Cardiac muscle cell (in vitro differentiated cells and primary cell): ENCODE data around the gene IL9. TPM values are rescaled to one million over a fixed set of nuclear protein-coding genes. Genes with fewer than 3 reads are reported as not detected.
A peak's percentile ranks its signal among the peaks of the same experiment; 100 is the strongest.

Source experiments
- DNase-seq, 2 donors: peaks; one replicate each; pipeline versions ENCODE4 v3.0.0 to v3.0.0-alpha.2; 2010 to 2017; ENCODE audit warnings: low read depth in 1 of 2, low spot score in 1 of 2
- H3K27ac ChIP-seq: fragments of 200-600 bp; sonication (generic); 2 replicates; pipeline ENCODE4 v1.5.1; 2016
- H3K27me3 ChIP-seq: fragments of 200-600 bp; sonication (generic); 2 replicates; pipeline ENCODE4 v1.6.0; 2016; ENCODE audit warnings: control low read depth
- H3K36me3 ChIP-seq: fragments of 200-600 bp; sonication (generic); 2 replicates; pipeline ENCODE4 v1.5.1; 2016; ENCODE audit warnings: control low read depth
- H3K4me1 ChIP-seq: fragments of 200-600 bp; sonication (generic); 2 replicates; pipeline ENCODE4 v1.8.1; 2017; ENCODE audit warnings: low read depth, mild to moderate bottlenecking, mixed run types
- H3K4me3 ChIP-seq: fragments of 200-600 bp; sonication (generic); 2 replicates; pipeline ENCODE4 v1.5.1; 2016; ENCODE audit warnings: mild to moderate bottlenecking
- H3K9me3 ChIP-seq: fragments of 200-600 bp; sonication (generic); 2 replicates; pipeline ENCODE4 v1.5.1; 2017; ENCODE audit warnings: low read depth, mild to moderate bottlenecking, control low read depth
- polyA plus RNA-seq: library from polyadenylated mRNA; unstranded; fragments of >200 nt; fragmentation: Nextera tagmentation; extraction: Ambion mirVana; gene quantifications from 2 replicates; pipeline ENCODE4 v1.2.1, GENCODE V29; 2016
- total RNA-seq: library from RNA; depleted of rRNA; stranded (reverse); fragments of >200 nt; gene quantifications from 2 replicates; pipeline ENCODE4 v1.2.3, GENCODE V29; 2016
- TF ChIP-seq, protein P1 (sequence below): IDR thresholded peaks from 2 replicates; pipeline ENCODE4 v1.5.1; 2012; ENCODE audit warnings: low read depth, mild to moderate bottlenecking, low read length

IL9 gene
- total and polyA plus RNA-seq, 2 experiments from 2014 or later, result not detected

DNA sequence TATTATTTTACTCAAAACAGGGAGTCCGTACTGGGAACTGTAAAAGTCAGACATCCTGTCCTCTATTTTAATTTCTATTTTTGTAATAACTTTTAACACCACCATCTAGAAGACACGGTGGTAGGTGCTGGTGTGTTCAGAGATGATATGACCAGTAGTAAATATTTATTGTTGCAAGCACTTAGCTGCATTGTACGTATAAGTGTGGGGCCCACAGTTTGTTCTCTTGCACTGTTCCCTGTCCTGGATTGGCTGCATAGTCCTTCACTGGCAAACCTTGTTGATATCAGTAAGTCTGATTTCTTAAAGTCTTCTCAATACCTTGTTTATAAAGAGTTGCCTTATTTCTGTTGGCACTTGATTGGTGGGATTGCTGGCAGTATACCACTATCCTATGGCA, 24.6 kb upstream of the IL9 start:
- H3K27me3 ChIP-seq, result peaks cover 98% of the 10 kb centered on the region
- H3K27ac ChIP-seq, result no peak overlapping the region
- H3K36me3 ChIP-seq, result no peaks in the 10 kb centered on the region
- no peaks in the 10 kb centered on the region for H3K4me1 ChIP-seq
- DNase-seq, result no peak
- no peaks in the 10 kb centered on the region for H3K9me3 ChIP-seq
- TF ChIP-seq, protein P1, sequence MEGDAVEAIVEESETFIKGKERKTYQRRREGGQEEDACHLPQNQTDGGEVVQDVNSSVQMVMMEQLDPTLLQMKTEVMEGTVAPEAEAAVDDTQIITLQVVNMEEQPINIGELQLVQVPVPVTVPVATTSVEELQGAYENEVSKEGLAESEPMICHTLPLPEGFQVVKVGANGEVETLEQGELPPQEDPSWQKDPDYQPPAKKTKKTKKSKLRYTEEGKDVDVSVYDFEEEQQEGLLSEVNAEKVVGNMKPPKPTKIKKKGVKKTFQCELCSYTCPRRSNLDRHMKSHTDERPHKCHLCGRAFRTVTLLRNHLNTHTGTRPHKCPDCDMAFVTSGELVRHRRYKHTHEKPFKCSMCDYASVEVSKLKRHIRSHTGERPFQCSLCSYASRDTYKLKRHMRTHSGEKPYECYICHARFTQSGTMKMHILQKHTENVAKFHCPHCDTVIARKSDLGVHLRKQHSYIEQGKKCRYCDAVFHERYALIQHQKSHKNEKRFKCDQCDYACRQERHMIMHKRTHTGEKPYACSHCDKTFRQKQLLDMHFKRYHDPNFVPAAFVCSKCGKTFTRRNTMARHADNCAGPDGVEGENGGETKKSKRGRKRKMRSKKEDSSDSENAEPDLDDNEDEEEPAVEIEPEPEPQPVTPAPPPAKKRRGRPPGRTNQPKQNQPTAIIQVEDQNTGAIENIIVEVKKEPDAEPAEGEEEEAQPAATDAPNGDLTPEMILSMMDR, result no peak
- H3K4me3 ChIP-seq, result no peak overlapping the region

- no peak overlapping the region for H3K27ac ChIP-seq
- H3K4me3 ChIP-seq, result no peak overlapping the region
- no peaks in the 10 kb centered on the region for H3K9me3 ChIP-seq
- no peaks in the 10 kb centered on the region for H3K4me1 ChIP-seq
- H3K27me3 ChIP-seq, result peaks cover 98% of the 10 kb centered on the region
- H3K36me3 ChIP-seq, result no peaks in the 10 kb centered on the region
- no peak for DNase-seq
- TF ChIP-seq, protein P1, result no peak
These were observed 21.1 kb upstream of the IL9 start for GRCh38 chr5:135916638-135917263.

DNA sequence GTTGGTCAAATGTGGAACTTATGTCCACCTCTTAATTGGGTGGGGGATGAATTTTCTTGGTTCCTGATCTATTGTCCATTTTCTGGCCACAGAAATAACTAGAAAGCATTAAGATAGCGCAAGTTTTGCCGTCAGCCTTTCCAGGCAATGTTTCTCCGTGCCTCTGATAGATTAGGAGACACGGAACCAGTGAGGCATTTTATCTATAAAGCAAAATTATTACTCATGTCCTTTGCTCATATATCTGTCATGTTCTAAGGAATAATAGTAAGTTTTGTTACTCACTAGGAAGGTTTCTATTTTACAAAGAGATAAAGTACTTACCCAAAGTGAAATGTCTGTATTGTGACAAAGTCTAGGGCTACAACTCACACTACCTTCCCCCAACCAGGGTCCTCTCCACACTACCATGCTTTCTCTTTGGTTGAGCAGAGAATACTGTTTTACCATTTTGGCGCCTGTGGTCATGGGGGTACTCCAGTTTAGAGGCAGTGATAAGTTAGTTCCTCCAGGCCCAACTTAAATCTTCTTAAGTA, 19.9 kb upstream of the IL9 start:
- Histone ChIP-seq H3K36me3 (no peaks in the 10 kb centered on the region), H3K27ac (no peak overlapping the region), H3K9me3 (no peaks in the 10 kb centered on the region), H3K27me3 (peaks cover 98% of the 10 kb centered on the region), H3K4me1 (no peaks in the 10 kb centered on the region), H3K4me3 (no peak overlapping the region)
- TF ChIP-seq, protein P1, result no peak
- DNase-seq, result peak in 1 of 2 donors; percentile 13

DNA sequence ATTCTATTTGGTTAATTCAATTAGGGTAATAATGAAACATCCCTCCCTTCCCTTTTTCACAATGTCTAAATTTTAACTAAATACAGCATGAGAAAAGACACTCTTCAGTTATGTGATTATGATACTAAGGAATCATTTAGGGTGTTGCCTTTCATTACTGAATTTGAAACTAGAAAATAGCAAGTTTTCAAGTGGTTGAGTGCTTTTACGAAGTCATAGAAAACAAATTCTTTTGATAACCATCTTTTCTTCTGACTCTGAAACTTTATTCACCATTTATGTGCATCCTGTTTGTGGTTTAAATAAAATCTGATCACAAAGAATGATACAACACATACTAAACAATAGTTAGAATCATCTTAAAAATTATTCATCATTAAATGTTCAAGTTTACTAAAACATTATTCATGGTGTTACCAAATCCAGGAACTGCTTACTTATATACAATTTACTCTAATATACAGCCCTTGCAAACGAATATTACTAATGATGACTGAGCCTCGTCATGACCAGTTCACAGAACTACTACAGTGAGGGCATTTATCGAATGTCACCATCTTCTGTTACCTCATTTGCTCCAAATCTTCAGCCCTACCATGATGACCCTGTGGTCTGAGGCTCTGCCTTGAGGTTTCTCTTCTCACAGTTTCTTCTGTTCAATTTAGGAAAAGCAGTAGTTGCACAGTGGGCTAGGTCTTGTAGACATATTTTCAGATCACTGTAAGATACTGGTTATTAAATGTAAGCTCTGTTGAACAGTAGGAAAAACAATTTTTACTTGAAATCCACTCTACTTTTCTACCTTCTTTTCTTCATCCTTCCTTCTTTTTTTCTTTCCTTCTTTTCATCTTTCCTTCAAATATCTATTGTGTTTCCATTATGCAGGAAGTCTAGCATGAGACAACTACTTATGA, 18.3 kb upstream of the IL9 start:
- Histone ChIP-seq H3K27me3 (peaks cover 98% of the 10 kb centered on the region), H3K36me3 (no peaks in the 10 kb centered on the region), H3K27ac (no peak overlapping the region), H3K4me1 (no peaks in the 10 kb centered on the region), H3K4me3 (no peak overlapping the region), H3K9me3 (no peaks in the 10 kb centered on the region)
- DNase-seq, result no peak
- TF ChIP-seq, protein P1, result no peak

DNA sequence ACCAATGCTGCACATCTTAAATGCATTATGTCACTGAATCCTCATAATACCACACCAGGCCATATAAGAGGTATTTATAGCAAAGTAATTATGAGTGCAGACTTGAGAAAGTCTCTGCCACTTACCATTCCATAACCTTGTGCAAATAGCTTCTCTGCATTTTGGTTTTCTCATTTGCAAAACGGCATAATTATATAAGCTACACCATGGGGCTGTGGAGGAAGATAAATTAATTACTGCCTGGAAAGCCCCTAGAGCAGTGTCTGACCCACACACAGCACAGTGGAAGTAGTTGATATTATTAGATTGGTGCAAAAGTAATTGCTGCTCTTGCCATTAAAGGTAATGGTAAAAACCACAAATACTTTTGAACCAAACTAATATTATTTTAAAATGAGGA, 9.5 kb upstream of the IL9 start:
- H3K9me3 ChIP-seq, result no peaks in the 10 kb centered on the region
- peaks cover 78% of the 10 kb centered on the region for H3K27me3 ChIP-seq
- DNase-seq, result no peak
- no peak overlapping the region for H3K27ac ChIP-seq
- H3K4me1 ChIP-seq, result peaks cover 7% of the 10 kb centered on the region
- TF ChIP-seq, protein P1, result no peak
- H3K36me3 ChIP-seq, result no peaks in the 10 kb centered on the region
- H3K4me3 ChIP-seq, result no peak overlapping the region
